ENCODE measurements around the gene PEAR1. TPM values are rescaled to one million over a fixed set of nuclear protein-coding genes. Genes with fewer than 3 reads are reported as not detected.

Gene PEAR1
- total and polyA plus RNA-seq, 2 of the 4 experiments (the other 2 are of a cell fraction): 2.0 to 44.4 TPM

DNA sequence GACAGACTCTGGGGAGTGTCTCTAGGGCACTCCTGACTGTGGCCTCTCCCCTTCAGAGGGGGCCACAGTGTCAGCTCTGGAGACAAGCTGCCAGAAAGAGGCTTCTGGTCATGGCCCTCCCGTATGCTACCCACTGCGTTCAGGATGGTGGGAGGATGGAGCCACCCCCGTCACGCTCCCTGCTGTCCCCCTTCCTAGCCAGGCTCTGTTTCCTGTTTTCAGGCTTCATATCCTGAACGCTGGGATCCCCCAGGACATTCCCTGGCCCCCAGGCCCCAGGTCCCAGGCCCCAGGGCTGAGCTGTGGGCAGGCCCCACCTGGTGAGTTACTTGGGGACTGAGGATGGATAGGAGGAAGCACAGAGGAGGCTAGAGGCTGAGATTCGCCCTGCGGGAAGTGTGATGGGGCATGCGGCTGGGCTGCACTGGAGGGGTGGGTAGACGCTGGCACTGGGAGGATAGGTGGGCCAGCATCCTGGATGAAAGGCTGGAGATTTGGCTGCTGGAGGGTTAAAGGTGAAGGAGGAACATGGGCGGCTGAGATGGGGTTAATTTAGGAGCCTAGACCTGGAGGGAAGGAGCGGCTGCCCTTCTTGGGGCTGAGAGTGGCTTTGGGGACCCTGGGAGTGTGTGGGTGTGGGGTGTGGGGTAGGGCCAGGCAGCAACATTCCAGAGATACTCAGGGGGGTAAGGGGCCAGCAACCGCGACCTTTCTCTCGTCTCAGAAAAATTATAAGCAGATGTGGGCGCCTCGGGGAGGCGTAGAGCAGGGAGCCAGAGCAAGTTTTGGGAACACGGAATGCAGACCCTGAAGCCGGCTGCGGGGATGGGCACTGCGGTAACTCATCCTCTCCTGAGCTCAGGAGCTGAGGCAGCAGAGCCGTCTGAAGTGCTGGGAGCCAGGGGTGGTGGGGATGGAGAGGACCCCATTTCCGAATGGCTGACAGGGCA, 8.7 kb downstream of the PEAR1 start:
- ChIA-PET CTCF (no interaction called here), POLR2A (ENCODE audit: unreplicated experiment) (no interaction called here)
- Histone ChIP-seq H2AFZ (replicated peaks; ENCODE audit: low read length, poor library complexity) (no peak overlapping the region), H3K79me1 (ENCODE audit: low read depth in 1 of 2, low read length in 2 of 2) (peaks cover 23 to 90% of the 10 kb centered on the region in 2 experiments), H2BK120ac (ENCODE audit: low read depth, low read length) (0 out of 2 replicates have a peak overlapping the region, but pooled peaks have one; percentile 13), H3K36me3 (ENCODE audit: control insufficient read depth, insufficient read depth, low read length) (peaks cover 11% of the 10 kb centered on the region), H2AK5ac (ENCODE audit: low read depth, low read length) (peak overlapping the region; percentile 46), H3K27me3 (ENCODE audit: control insufficient read depth, insufficient read depth, low read length) (no peaks in the 10 kb centered on the region), H2BK15ac (ENCODE audit: low read depth, low read length) (no peak overlapping the region), H2BK5ac (ENCODE audit: low read depth, low read length, poor library complexity, severe bottlenecking) (no peak overlapping the region), H3K9me1 (ENCODE audit: insufficient read depth, low read length) (peaks cover 25% of the 10 kb centered on the region), H2AK9ac (replicated peaks; ENCODE audit: low read depth, low read length, poor library complexity) (peak overlapping the region; percentile 59), H3K4me1 (ENCODE audit: control insufficient read depth, insufficient read depth, low read length) (peaks cover 36% of the 10 kb centered on the region), H3K4ac (ENCODE audit: low read depth, low read length) (0 out of 2 replicates have a peak overlapping the region, but pooled peaks have one; percentile 2), H3K27ac (ENCODE audit: insufficient read depth, low read length) (no peak overlapping the region), H2BK20ac (ENCODE audit: low read depth, low read length) (no peak overlapping the region), H3K14ac (replicated peaks; ENCODE audit: low read depth, low read length) (no peak overlapping the region), H3K9me3 (ENCODE audit: control insufficient read depth, insufficient read depth, low read length) (no peaks in the 10 kb centered on the region), H3K18ac (ENCODE audit: low read depth, low read length) (no peak overlapping the region), H3K23ac (ENCODE audit: low read depth, low read length) (no peak overlapping the region), H4K20me1 (ENCODE audit: insufficient read depth, low read length) (no peaks in the 10 kb centered on the region), H4K5ac (ENCODE audit: low read depth, low read length) (no peak overlapping the region), H3K4me2 (ENCODE audit: low read depth, low read length) (no peak overlapping the region), H3K56ac (ENCODE audit: extremely low read depth, insufficient read depth, low read length) (no peak overlapping the region), H3K4me3 (ENCODE audit: insufficient read depth, low read depth, low read length) (no peak overlapping the region), H4K91ac (ENCODE audit: insufficient read depth, low read depth, low read length) (peak overlapping the region; percentile 29), H4K8ac (ENCODE audit: low read depth in 2 of 2, low read length in 2 of 2) (no peak overlapping the region), H3K9ac (ENCODE audit: low read depth, low read length) (no peak overlapping the region)
- in situ Hi-C loops (cut with MboI; ENCODE audit: low sequenced_read_pairs): no loop called here
- BruUV-seq (replicated peaks): no TSS peak
- no peak for DNase-seq
- no peak for ATAC-seq (ENCODE audit: low read depth)
- intact Hi-C loops (cut with micrococcal nuclease): no loop called here
- dilution Hi-C loops (cut with HindIII; ENCODE audit: low sequenced_read_pairs, unreplicated experiment): no loop called here
- WGBS, 2 experiments (ENCODE audit: extremely low coverage in 2 of 2, insufficient read length in 1 of 2): 70% methylated on average over 21 of the region's 23 CpGs; no CpG with 5 or more reads in 1 of the 2 experiments
- TF ChIP-seq SMC3 (IDR thresholded peaks at IDR 0.05; ENCODE audit: low read depth, low read length): no peak
- TF ChIP-seq RAD21 (IDR thresholded peaks at IDR 0.05; ENCODE audit: low read length): no peak
- TF ChIP-seq, protein P1, sequence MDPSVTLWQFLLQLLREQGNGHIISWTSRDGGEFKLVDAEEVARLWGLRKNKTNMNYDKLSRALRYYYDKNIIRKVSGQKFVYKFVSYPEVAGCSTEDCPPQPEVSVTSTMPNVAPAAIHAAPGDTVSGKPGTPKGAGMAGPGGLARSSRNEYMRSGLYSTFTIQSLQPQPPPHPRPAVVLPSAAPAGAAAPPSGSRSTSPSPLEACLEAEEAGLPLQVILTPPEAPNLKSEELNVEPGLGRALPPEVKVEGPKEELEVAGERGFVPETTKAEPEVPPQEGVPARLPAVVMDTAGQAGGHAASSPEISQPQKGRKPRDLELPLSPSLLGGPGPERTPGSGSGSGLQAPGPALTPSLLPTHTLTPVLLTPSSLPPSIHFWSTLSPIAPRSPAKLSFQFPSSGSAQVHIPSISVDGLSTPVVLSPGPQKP (IDR thresholded peaks at IDR 0.05; ENCODE audit: borderline replicate concordance, low read depth, low read length): no peak
- TF ChIP-seq, protein P2, sequence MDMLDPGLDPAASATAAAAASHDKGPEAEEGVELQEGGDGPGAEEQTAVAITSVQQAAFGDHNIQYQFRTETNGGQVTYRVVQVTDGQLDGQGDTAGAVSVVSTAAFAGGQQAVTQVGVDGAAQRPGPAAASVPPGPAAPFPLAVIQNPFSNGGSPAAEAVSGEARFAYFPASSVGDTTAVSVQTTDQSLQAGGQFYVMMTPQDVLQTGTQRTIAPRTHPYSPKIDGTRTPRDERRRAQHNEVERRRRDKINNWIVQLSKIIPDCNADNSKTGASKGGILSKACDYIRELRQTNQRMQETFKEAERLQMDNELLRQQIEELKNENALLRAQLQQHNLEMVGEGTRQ (IDR thresholded peaks at IDR 0.05; ENCODE audit: low read depth, low read length): no peak
- TF ChIP-seq RCOR1 (IDR thresholded peaks at IDR 0.05; ENCODE audit: insufficient replicate concordance, low read length): no peak
- TF ChIP-seq MAZ (IDR thresholded peaks at IDR 0.05; ENCODE audit: borderline replicate concordance, low read depth, low read length): no peak
- TF ChIP-seq NFE2L2 (IDR thresholded peaks at IDR 0.05; ENCODE audit: low read depth, low read length): no peak
- no peak for TF ChIP-seq BHLHE40 (IDR thresholded peaks at IDR 0.05; ENCODE audit: low read depth, low read length)
- TF ChIP-seq POLR2A (IDR thresholded peaks at IDR 0.05; ENCODE audit: low read depth, low read length): no peak
- TF ChIP-seq, protein P3, sequence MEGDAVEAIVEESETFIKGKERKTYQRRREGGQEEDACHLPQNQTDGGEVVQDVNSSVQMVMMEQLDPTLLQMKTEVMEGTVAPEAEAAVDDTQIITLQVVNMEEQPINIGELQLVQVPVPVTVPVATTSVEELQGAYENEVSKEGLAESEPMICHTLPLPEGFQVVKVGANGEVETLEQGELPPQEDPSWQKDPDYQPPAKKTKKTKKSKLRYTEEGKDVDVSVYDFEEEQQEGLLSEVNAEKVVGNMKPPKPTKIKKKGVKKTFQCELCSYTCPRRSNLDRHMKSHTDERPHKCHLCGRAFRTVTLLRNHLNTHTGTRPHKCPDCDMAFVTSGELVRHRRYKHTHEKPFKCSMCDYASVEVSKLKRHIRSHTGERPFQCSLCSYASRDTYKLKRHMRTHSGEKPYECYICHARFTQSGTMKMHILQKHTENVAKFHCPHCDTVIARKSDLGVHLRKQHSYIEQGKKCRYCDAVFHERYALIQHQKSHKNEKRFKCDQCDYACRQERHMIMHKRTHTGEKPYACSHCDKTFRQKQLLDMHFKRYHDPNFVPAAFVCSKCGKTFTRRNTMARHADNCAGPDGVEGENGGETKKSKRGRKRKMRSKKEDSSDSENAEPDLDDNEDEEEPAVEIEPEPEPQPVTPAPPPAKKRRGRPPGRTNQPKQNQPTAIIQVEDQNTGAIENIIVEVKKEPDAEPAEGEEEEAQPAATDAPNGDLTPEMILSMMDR (conservative IDR thresholded peaks at IDR 0.05; ENCODE audit: low read depth, low read length): no peak
- TF ChIP-seq MXI1 (IDR thresholded peaks at IDR 0.05; ENCODE audit: borderline replicate concordance, low read depth, low read length): no peak
- no peak for TF ChIP-seq FOS (IDR thresholded peaks at IDR 0.05; ENCODE audit: low read depth, low read length)
- TF ChIP-seq CHD1 (IDR thresholded peaks at IDR 0.05; ENCODE audit: low read depth, low read length): no peak
- TF ChIP-seq CEBPB (IDR thresholded peaks at IDR 0.05; ENCODE audit: low read depth, low read length): no peak

Measured in IMR-90 (cell line).